Left ventricle myocardium inferior (tissue), 1 donor: Measurements from ENCODE around the gene FARS2. TPM values are rescaled to one million over a fixed set of nuclear protein-coding genes. Genes with fewer than 3 reads are reported as not detected.
A peak's percentile ranks its signal among the peaks of the same experiment; 100 is the strongest.

Source experiments
- DNase-seq: peaks from one replicate; pipeline ENCODE4 v3.0.0-alpha.2; 2020
- H3K27ac ChIP-seq: fragments of 200-600 bp; replicated peaks from 2 replicates; pipeline ENCODE4 v1.8.0; 2021
- H3K27me3 ChIP-seq: fragments of 200-600 bp; 2 replicates; pipeline ENCODE4 v1.8.0; 2021; ENCODE audit warnings: low read depth
- H3K36me3 ChIP-seq: fragments of 200-600 bp; 2 replicates; pipeline ENCODE4 v1.8.0; 2021
- H3K4me1 ChIP-seq: fragments of 200-600 bp; 2 replicates; pipeline ENCODE4 v1.8.0; 2021
- H3K4me3 ChIP-seq: fragments of 200-600 bp; 2 replicates; pipeline ENCODE4 v1.8.0; 2021; ENCODE audit warnings: mild to moderate bottlenecking, moderate library complexity
- H3K9me3 ChIP-seq: fragments of 200-600 bp; replicated peaks from 2 replicates; pipeline ENCODE4 v1.8.0; 2021
- CTCF ChIP-seq: fragments of 200-600 bp; IDR thresholded peaks from 2 replicates; pipeline ENCODE4 v1.8.0; 2021; ENCODE audit warnings: antibody characterized with exemption, mild to moderate bottlenecking, borderline replicate concordance
- intact Hi-C: fragments of 100-400 bp; cut with micrococcal nuclease; formaldehyde crosslinking; loops from one replicate; pipeline ENCODE4 v1.11.0; 2022
- total RNA-seq: library from RNA; stranded (reverse); fragmentation: NEBNext Ultra II Directional; extraction: Animal tissue kit (Norgen Biotek cat#: 25700); gene quantifications from one replicate; pipeline ENCODE4 v1.2.1, GENCODE V29; 2021
- donor health status: DM: no; HTN: yes; CAD: no; lungs with severe emphysema.

FARS2 gene
- total RNA-seq, 1 donor from 2014 or later, result 16.7 TPM

GRCh38 chr6:5287205-5287965, 26.1 kb downstream of the FARS2 start:
- Histone ChIP-seq H3K9me3 (no peaks in the 10 kb centered on the region), H3K36me3 (no peaks in the 10 kb centered on the region), H3K27me3 (no peaks in the 10 kb centered on the region), H3K27ac (peak overlapping the region; percentile 76), H3K4me1 (peaks cover 25% of the 10 kb centered on the region), H3K4me3 (peak overlapping the region; percentile 33)
- no peak for TF ChIP-seq CTCF
- intact Hi-C loops, result no loop called here
- DNase-seq, result no peak

- Histone ChIP-seq H3K27me3 (no peaks in the 10 kb centered on the region), H3K36me3 (no peaks in the 10 kb centered on the region), H3K9me3 (no peaks in the 10 kb centered on the region), H3K4me3 (no peak overlapping the region), H3K4me1 (peaks cover 27% of the 10 kb centered on the region), H3K27ac (peak overlapping the region; percentile 76)
- no peak for DNase-seq
- intact Hi-C loops, result no loop called here
- no peak for TF ChIP-seq CTCF
These were observed 26.6 kb downstream of the FARS2 start for GRCh38 chr6:5287966-5288297.

GRCh38 chr6:5290097-5290496, 28.8 kb downstream of the FARS2 start:
- Histone ChIP-seq H3K36me3 (no peaks in the 10 kb centered on the region), H3K27ac (no peak overlapping the region), H3K4me3 (no peak overlapping the region), H3K27me3 (no peaks in the 10 kb centered on the region), H3K9me3 (no peaks in the 10 kb centered on the region), H3K4me1 (peaks cover 43% of the 10 kb centered on the region)
- TF ChIP-seq CTCF, result no peak
- DNase-seq, result no peak
- intact Hi-C loops, result no loop called here

- H3K36me3 ChIP-seq, result no peaks in the 10 kb centered on the region
- peaks cover 48% of the 10 kb centered on the region for H3K4me1 ChIP-seq
- no peaks in the 10 kb centered on the region for H3K27me3 ChIP-seq
- TF ChIP-seq CTCF, result no peak
- no peak overlapping the region for H3K4me3 ChIP-seq
- no peak overlapping the region for H3K27ac ChIP-seq
- no peaks in the 10 kb centered on the region for H3K9me3 ChIP-seq
- intact Hi-C loops, result no loop called here
- no peak for DNase-seq
These were observed 29.2 kb downstream of the FARS2 start for GRCh38 chr6:5290500-5290899.

- no peaks in the 10 kb centered on the region for H3K27me3 ChIP-seq
- H3K9me3 ChIP-seq, result no peaks in the 10 kb centered on the region
- peaks cover 46% of the 10 kb centered on the region for H3K4me1 ChIP-seq
- DNase-seq, result no peak
- no peak overlapping the region for H3K4me3 ChIP-seq
- intact Hi-C loops, result no loop called here
- H3K36me3 ChIP-seq, result no peaks in the 10 kb centered on the region
- TF ChIP-seq CTCF, result no peak
- no peak overlapping the region for H3K27ac ChIP-seq
These were observed 30.8 kb downstream of the FARS2 start for GRCh38 chr6:5292154-5292553.
